Activated T-cell treated with anti-CD3 and anti-CD28 coated beads for 1 hour (primary cell): ENCODE measurements around the gene CCL18.
"Not testable (repeated sequence)": the region's sequence is repeated elsewhere in the genome, so short reads cannot be mapped to it uniquely, and the experiment has no call there.

Experiments
- DNase-seq: peaks from one replicate; pipeline ENCODE4 v3.0.0-alpha.2; 2020; ENCODE audit warnings: low read depth

CCL18 gene

GRCh38 chr17:36071751-36072150 lies 7.7 kb downstream of the CCL18 start:
- DNase-seq, result no peak

GRCh38 chr17:36072431-36073121 lies 8.5 kb downstream of the CCL18 start:
- DNase-seq, result peak; percentile 29

GRCh38 chr17:36074365-36074764 lies 10.3 kb downstream of the CCL18 start:
- DNase-seq, result no peak

GRCh38 chr17:36081681-36082471 lies 17.8 kb downstream of the CCL18 start:
- not testable (repeated sequence) for DNase-seq

GRCh38 chr17:36082482-36083120 lies 18.5 kb downstream of the CCL18 start:
- not testable (repeated sequence) for DNase-seq

- DNase-seq, result not testable (repeated sequence)
Measured at GRCh38 chr17:36083691-36084090, 19.6 kb downstream of the CCL18 start.

GRCh38 chr17:36085765-36086164 lies 21.7 kb downstream of the CCL18 start:
- no peak for DNase-seq

- no peak for DNase-seq
Measured at GRCh38 chr17:36086791-36087190, 22.7 kb downstream of the CCL18 start.

- DNase-seq, result not testable (repeated sequence)
Measured at GRCh38 chr17:36087471-36087870, 23.4 kb downstream of the CCL18 start.

- DNase-seq, result not testable (repeated sequence)
Measured at GRCh38 chr17:36087897-36088572, 24.0 kb downstream of the CCL18 start.

GRCh38 chr17:36088670-36089338 lies 24.7 kb downstream of the CCL18 start:
- DNase-seq, result no peak

- DNase-seq, result no peak
Measured at GRCh38 chr17:36089339-36089865, 25.3 kb downstream of the CCL18 start.

GRCh38 chr17:36089888-36090836 lies 26.1 kb downstream of the CCL18 start, which contains the start of gene CCL3:
Gene CCL3 (minus strand): TSS chr17:36090143. CDS start chr17:36090058, 85 bp downstream.
- no peak for DNase-seq

GRCh38 chr17:36092230-36092629 lies 28.2 kb downstream of the CCL18 start:
- DNase-seq, result no peak

- DNase-seq, result not testable (repeated sequence)
Measured at GRCh38 chr17:36092715-36093114, 28.6 kb downstream of the CCL18 start.

GRCh38 chr17:36094232-36094631 lies 30.2 kb downstream of the CCL18 start:
- no peak for DNase-seq

GRCh38 chr17:36094746-36095145 lies 30.7 kb downstream of the CCL18 start:
- DNase-seq, result no peak

GRCh38 chr17:36095992-36096391 lies 31.9 kb downstream of the CCL18 start:
- DNase-seq, result no peak

- not testable (repeated sequence) for DNase-seq
Measured at GRCh38 chr17:36099004-36099403, 34.9 kb downstream of the CCL18 start.

GRCh38 chr17:36103401-36103975 lies 39.4 kb downstream of the CCL18 start, which contains the start of gene CCL4:
Gene CCL4 (plus strand): TSS chr17:36103827. CDS start chr17:36103906, 79 bp downstream.
- not testable (repeated sequence) for DNase-seq
